GM12801 (cell line): Measurements from ENCODE around the gene AASS.

ENCODE experiments used
- TF ChIP-seq, protein P1 (sequence below): IDR thresholded peaks from one replicate; pipeline ENCODE4 v1.5.1; 2011; ENCODE audit warnings: control low read depth; ENCODE audit not compliant: insufficient read length; ENCODE audit errors: extremely low read depth

AASS gene

DNA sequence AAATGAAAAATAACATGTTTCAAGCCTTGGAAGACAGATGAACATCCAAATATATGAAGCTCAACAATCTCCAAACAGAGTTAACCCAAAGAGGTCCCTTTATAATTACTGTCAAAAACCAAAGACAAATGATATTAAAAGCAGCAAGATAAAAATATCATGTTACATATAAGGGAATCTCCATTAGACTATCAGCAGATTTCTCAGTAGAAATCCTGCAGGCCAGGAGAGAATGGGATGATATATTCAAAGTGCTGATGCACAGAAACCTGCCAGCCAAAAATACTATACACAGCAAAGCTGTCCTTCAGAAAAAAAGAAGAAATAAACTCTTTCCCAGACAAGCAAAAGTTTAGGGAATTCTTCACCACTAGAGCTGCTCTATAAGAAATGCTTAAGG, 41.0 kb downstream of the AASS start:
- TF ChIP-seq, protein P1, sequence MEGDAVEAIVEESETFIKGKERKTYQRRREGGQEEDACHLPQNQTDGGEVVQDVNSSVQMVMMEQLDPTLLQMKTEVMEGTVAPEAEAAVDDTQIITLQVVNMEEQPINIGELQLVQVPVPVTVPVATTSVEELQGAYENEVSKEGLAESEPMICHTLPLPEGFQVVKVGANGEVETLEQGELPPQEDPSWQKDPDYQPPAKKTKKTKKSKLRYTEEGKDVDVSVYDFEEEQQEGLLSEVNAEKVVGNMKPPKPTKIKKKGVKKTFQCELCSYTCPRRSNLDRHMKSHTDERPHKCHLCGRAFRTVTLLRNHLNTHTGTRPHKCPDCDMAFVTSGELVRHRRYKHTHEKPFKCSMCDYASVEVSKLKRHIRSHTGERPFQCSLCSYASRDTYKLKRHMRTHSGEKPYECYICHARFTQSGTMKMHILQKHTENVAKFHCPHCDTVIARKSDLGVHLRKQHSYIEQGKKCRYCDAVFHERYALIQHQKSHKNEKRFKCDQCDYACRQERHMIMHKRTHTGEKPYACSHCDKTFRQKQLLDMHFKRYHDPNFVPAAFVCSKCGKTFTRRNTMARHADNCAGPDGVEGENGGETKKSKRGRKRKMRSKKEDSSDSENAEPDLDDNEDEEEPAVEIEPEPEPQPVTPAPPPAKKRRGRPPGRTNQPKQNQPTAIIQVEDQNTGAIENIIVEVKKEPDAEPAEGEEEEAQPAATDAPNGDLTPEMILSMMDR, result no peak

DNA sequence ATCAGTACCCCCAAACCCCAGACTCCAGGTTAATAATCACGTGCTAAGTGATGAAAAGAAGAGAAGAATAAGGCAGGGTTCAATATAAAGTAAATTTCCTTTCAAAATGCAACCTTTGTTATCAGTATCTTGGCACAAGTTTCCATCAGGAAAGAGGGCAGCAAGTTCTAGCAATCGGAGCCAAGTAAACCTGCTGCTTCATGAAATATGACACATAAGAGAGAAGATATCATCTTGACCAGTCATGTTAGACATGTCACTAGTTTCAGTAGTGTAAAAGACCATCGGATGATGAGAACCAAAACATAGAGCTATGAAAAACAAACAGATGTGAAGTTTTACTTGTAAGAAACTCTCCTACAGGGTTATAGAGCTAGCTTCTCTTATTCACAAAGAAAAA, 44.0 kb downstream of the AASS start:
- TF ChIP-seq, protein P1, result no peak

DNA sequence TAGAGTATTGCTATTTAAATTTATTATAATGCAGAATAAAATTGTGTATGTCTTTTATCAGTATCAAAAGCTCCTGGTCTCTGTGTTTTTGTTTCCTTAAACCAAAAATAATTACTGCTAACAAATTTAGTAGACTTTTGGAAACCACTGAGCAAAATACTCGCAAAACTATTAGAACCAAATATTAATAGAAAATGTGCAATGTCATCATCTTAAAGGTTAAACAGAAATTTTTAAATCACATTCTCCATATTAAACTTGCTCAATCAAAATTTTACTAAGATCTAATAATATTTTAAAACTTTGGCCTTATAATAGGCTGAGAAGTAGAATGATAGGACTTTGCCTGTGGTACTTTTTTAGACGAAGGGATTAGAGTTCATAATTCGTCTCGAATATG, 48.4 kb downstream of the AASS start:
- TF ChIP-seq, protein P1, result no peak

DNA sequence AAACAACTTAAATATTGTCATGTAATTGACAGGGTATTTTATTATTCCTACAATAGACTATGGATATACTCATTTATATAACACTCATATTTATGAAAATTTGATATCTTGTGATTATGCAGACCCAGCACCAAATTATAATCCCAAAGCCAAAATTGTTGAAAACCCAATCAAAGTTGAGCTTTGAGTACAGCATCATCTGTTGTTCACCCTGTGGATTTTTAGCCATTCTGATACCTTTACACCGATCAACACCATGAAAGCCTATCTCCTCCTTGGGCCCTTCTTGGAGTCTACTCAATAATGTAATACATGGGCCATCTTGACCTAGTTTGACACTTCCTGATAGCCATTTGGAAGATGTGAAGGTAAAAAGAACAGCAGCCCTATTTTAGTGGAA, 49.5 kb downstream of the AASS start:
- TF ChIP-seq, protein P1, result no peak

DNA sequence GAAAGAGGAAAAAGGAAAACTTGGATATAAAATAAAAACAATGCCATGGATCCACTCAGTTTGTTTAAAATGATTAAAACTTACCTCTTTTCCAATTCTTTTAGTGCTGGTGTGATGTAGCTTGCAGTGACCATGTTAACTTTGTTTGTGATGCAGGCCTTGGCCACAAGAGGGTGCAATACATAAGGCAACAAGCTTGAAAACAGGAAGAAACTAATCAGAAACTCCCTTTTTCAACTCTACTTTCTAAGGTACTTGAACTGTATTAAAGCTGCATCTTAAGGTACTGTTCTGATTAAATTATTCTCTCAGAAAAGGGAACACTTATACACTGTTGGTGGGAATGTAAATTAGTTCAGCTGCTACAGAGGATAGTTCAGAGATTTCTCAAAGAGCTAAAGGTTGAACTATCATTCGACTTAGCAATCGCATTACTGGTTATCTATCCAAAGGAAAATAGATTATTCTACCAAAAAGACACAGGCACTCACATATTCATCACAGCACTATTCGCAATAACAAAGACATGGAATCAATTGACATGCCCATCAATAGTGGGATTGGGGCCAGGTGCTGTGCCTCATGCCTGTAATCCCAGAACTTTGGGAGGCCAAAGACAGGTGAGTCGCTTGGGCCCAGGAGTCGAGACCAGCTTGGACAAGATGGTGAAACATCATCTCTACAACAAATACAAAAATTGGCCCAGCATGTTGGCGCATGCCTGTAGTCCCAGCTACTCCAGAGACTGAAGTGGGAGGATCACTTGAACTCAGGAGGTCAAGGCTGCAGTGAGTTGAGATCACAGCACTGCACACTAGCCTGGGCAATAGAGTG, 50.9 kb downstream of the AASS start:
- TF ChIP-seq, protein P1, result no peak

DNA sequence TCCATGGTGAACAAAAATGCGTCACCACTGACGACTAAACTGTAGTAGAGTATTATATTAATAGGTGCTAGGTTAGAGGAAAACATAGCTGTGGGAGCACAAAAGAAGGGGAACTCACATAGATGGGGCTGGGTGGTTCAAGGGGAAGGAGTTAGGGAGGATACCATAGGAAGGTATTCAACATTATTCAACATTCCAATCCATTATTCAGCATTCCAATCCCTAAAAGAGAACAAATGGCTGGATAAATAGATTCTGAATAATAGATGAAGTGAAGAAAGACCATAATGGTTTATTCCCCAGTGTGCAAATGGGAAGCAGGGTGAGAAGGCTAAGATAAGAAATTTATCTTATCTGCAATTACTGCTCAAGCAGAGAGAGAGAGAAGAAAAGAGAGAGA, 61.4 kb downstream of the AASS start:
- TF ChIP-seq, protein P1, result no peak

DNA sequence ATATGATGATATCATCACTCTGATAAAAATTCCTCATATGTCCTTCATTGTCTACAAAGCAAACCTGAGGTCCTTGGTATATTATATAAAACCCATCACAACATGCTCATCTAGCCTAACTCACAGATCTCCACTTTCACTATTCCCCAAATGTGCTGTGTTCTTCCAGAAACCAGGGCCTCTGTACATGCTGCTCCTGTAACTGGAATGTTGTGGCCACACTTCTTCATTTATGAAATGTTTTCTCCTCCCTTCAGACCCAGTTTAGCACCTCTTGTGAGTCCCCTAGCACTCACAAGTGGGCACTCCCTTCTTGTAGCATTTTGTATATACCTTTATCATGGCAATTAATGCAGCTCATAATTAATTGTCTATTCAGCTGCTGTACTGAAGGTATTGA, 61.9 kb downstream of the AASS start:
- TF ChIP-seq, protein P1, result no peak

DNA sequence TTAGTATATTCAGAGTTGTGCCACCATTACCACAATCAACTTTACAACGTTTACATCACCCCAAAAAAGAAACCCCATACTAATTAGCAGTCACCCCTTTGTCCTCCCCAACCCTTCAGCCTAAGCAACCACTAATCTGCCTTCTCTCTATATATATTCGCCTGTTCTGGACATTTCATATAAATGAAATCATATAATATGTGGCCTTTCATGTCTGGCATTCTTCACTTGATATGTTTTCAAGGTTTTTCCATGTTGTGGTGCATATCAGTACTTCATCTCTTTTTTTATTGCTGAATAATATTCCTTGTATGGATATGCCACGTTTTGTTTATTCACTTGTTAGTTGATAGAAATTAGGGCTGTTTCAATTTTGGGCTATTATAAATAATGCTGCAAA, 70.4 kb downstream of the AASS start:
- TF ChIP-seq, protein P1, result no peak
